K562 (cell line): ENCODE measurements around the gene CHN1. TPM values are rescaled to one million over a fixed set of nuclear protein-coding genes. Genes with fewer than 3 reads are reported as not detected.

ENCODE experiments used
- ATAC-seq: fragments of 200-7000 bp; cut with Tn5 transposase; 3 replicates; pipeline ENCODE4 v1.9.1; 2020; ENCODE audit warnings: moderate library complexity
- BruUV-seq: library from RNA; stranded (reverse); fragments of 400-500 nt; replicated peaks from 2 replicates; lab custom pipeline; 2021; lab: Mats Ljungman, UMichigan
- CTCF ChIA-PET: fragments of 300-600 bp; formaldehyde crosslinking; extraction: SDS; loops from one replicate; lab custom pipeline; 2021; ENCODE audit warnings: low intra/inter-chr PET ratio; lab: Yijun Ruan, JAX
- POLR2A ChIA-PET: fragments of 300-600, 350-650 bp; sonication (Branson Sonifier 250); formaldehyde crosslinking; extraction: SDS; loops from one replicate; lab custom pipeline; 2021; ENCODE audit warnings: antibody characterized with exemption, inconsistent platforms; lab: Yijun Ruan, JAX
- DNase-seq, 4 experiments: peaks; one replicate each; pipeline versions ENCODE4 v3.0.0 to v3.0.0-alpha.2; 2011 to 2018; ENCODE audit warnings: low spot score in 3 of 4, mixed read lengths in 3 of 4; ENCODE audit errors: extremely low read depth in 1 of 4
- FAIRE-seq: peaks from 2 replicates; lab custom pipeline; 2011; peaks lifted over from hg19 to GRCh38; lab: Jason Lieb, UNC
- H2AFZ ChIP-seq: 2 replicates; pipeline ENCODE4 v1.6.0; 2011; ENCODE audit warnings: low read depth, low read length, control low read depth, inconsistent platforms
- H3K27ac ChIP-seq: fragments of 200-600 bp; 3 replicates; pipeline ENCODE4 v1.8.0; 2011; ENCODE audit warnings: low read depth, mild to moderate bottlenecking, control low read depth, inconsistent platforms, low read length, moderate library complexity, mixed read lengths; ENCODE audit errors: extremely low read depth
- H3K27me3 ChIP-seq, 2 experiments: fragments of 300-600 bp in 1 of 2; 2 replicates in 1 of 2; 3 replicates in 1 of 2; pipeline versions ENCODE4 v1.6.0 to v1.8.0; 2011; ENCODE audit warnings: inconsistent platforms in 2 of 2, low read length in 2 of 2, mild to moderate bottlenecking in 1 of 2, mixed read lengths in 1 of 2, moderate library complexity in 1 of 2; ENCODE audit not compliant: control insufficient read depth in 2 of 2, insufficient read depth in 2 of 2
- H3K36me3 ChIP-seq: fragments of 300-600 bp; 3 replicates; pipeline ENCODE4 v1.8.0; 2011; ENCODE audit warnings: mild to moderate bottlenecking, low read length, inconsistent platforms; ENCODE audit not compliant: control insufficient read depth, insufficient read depth
- H3K4me1 ChIP-seq, 2 experiments: fragments of 200-600 bp in 1 of 2; replicated peaks in 1 of 2; 2 replicates in 1 of 2; 3 replicates in 1 of 2; pipeline versions ENCODE4 v1.5.1 to v1.8.0; 2011; ENCODE audit warnings: inconsistent platforms in 2 of 2, low read length in 2 of 2, mild to moderate bottlenecking in 1 of 2, mixed read lengths in 1 of 2, moderate library complexity in 1 of 2; ENCODE audit not compliant: control insufficient read depth in 2 of 2, insufficient read depth in 2 of 2
- H3K4me2 ChIP-seq: 2 replicates; pipeline ENCODE4 v1.6.1; 2011; ENCODE audit warnings: low read length, control low read depth, inconsistent platforms, mixed read lengths; ENCODE audit not compliant: insufficient read depth
- H3K4me3 ChIP-seq: fragments of 200-600 bp; sonication (generic), shearing (Covaris generic); 2 replicates; pipeline ENCODE4 v1.5.1; 2016; ENCODE audit warnings: control low read depth, inconsistent platforms
- H3K79me2 ChIP-seq: fragments of 200-600 bp; 3 replicates; pipeline ENCODE4 v1.8.0; 2011; ENCODE audit warnings: low read length, inconsistent platforms; ENCODE audit not compliant: control insufficient read depth, insufficient read depth
- H3K9ac ChIP-seq, 2 experiments: 2 replicates each; pipeline versions ENCODE4 v1.6.0 to v1.6.1; 2011; ENCODE audit warnings: low read depth in 2 of 2, low read length in 2 of 2, control low read depth in 1 of 2, inconsistent platforms in 1 of 2, mild to moderate bottlenecking in 1 of 2, mixed read lengths in 1 of 2; ENCODE audit not compliant: insufficient read depth in 1 of 2
- H3K9me1 ChIP-seq: one replicate; pipeline ENCODE4 v1.6.0; 2011; ENCODE audit warnings: inconsistent platforms, mild to moderate bottlenecking, low read length, moderate library complexity; ENCODE audit not compliant: control insufficient read depth, insufficient read depth
- H3K9me3 ChIP-seq: replicated peaks from 2 replicates; pipeline ENCODE4 v1.5.1; 2011; ENCODE audit warnings: low read depth, low read length, inconsistent platforms; ENCODE audit not compliant: control insufficient read depth, insufficient read depth
- H4K20me1 ChIP-seq: replicated peaks from 2 replicates; pipeline ENCODE4 v1.6.1; 2011; ENCODE audit warnings: low read length, inconsistent platforms, mixed read lengths; ENCODE audit not compliant: control insufficient read depth, insufficient read depth
- CSDE1 ChIP-seq, 2 experiments: fragments of 450-650 bp; IDR thresholded peaks; 2 replicates each; pipeline ENCODE4 v1.6.1; 2016; ENCODE audit warnings: mild to moderate bottlenecking in 1 of 2
- FOXM1 ChIP-seq, 2 experiments: fragments of 450-650 bp in 1 of 2; sonication (generic) in 1 of 2; formaldehyde crosslinking in 1 of 2; IDR thresholded peaks; 2 replicates each; pipeline versions ENCODE4 v1.6.1 to v1.9.0; 2017 to 2022; ENCODE audit warnings: low read depth in 2 of 2, mild to moderate bottlenecking in 2 of 2, missing genetic modification reagents in 1 of 2, moderate library complexity in 1 of 2
- GATA2 ChIP-seq: sonication (generic); formaldehyde crosslinking; IDR thresholded peaks from 2 replicates; pipeline ENCODE4 v1.4.0; 2020; ENCODE audit warnings: mild to moderate bottlenecking, missing genetic modification reagents
- GTF2E2 ChIP-seq: fragments of 200-800 bp; sonication (Bioruptor generic); IDR thresholded peaks from 2 replicates; pipeline ENCODE4 v1.6.1; 2016; ENCODE audit warnings: missing genetic modification characterization, missing compliant biosample characterization
- HLTF ChIP-seq: fragments of 450-650 bp; IDR thresholded peaks from 2 replicates; pipeline ENCODE4 v1.6.1; 2016
- KAT2B ChIP-seq: IDR thresholded peaks from one replicate; pipeline ENCODE4 v1.6.1; 2012; ENCODE audit warnings: low read depth, mild to moderate bottlenecking, control low read depth, inconsistent platforms, low read length, moderate library complexity
- MITF ChIP-seq: IDR thresholded peaks from 2 replicates; pipeline ENCODE4 v1.6.1; 2014; ENCODE audit warnings: antibody characterized with exemption
- MTA3 ChIP-seq: fragments of 450-650 bp; formaldehyde crosslinking; IDR thresholded peaks from 2 replicates; pipeline ENCODE4 v1.6.1; 2017; ENCODE audit warnings: mild to moderate bottlenecking, borderline replicate concordance
- PHF8 ChIP-seq: fragments of 200-600 bp; sonication (generic); IDR thresholded peaks from 2 replicates; pipeline ENCODE4 v1.6.1; 2012; ENCODE audit warnings: mixed run types, mild to moderate bottlenecking, inconsistent platforms, low read length, moderate library complexity, borderline replicate concordance
- RBM39 ChIP-seq: fragments of 200-400 bp; formaldehyde crosslinking; optimal IDR thresholded peaks from 2 replicates; pipeline ENCODE3; 2018; ENCODE audit warnings: low read depth, low read length
- SUPT5H ChIP-seq: fragments of 450-650 bp; IDR thresholded peaks from 2 replicates; pipeline ENCODE4 v1.6.1; 2016
- TBP ChIP-seq: optimal IDR thresholded peaks from 2 replicates; pipeline ENCODE3; 2011; ENCODE audit warnings: low read depth, low read length, improper control_type of control experiment
- ZBTB1 ChIP-seq: sonication (generic); formaldehyde crosslinking; IDR thresholded peaks from 2 replicates; pipeline ENCODE4 v1.8.1; 2023; ENCODE audit warnings: missing genetic modification reagents, low read depth, mild to moderate bottlenecking, borderline replicate concordance
- ZNF347 ChIP-seq: fragments of 450-650 bp; formaldehyde crosslinking; IDR thresholded peaks from 2 replicates; pipeline ENCODE4 v1.4.0; 2020; ENCODE audit warnings: low read depth, mild to moderate bottlenecking, moderate library complexity
- ZNF398 ChIP-seq: fragments of 250-450 bp; sonication (Bioruptor Pico); IDR thresholded peaks from 2 replicates; pipeline ENCODE4 v1.8.0; 2021; ENCODE audit warnings: moderate library complexity, mild to moderate bottlenecking, inconsistent platforms
- WGBS: fragments of 100-300 bp; shearing (Covaris generic); methylation state at CpG from one replicate; pipeline ENCODE4 v1.1.6; 2016; ENCODE audit warnings: low coverage, mixed read lengths; ENCODE audit not compliant: insufficient coverage; ENCODE audit errors: missing lambda C conversion rate; 5-methylcytosine and 5-hydroxymethylcytosine counted together
- in situ Hi-C: fragments of 300-500 bp; cut with MboI; formaldehyde crosslinking; loops from 4 replicates; pipeline ENCODE4 v1.15.0; 2018; ENCODE audit warnings: inconsistent platforms, mixed read lengths
- intact Hi-C: fragments of 100-400 bp; cut with micrococcal nuclease; formaldehyde crosslinking; loops from 2 replicates; pipeline ENCODE4 v1.14.2; 2022
- polyA plus RNA-seq, 8 experiments: library from polyadenylated mRNA; depleted of rRNA in 4 of 8; stranded (reverse) in 5 of 8; unstranded in 3 of 8; fragments of >200 nt; fragmentation: Nextera tagmentation in 2 of 8; fragmentation: Illumina TruSeq in 1 of 8; extraction: Ambion mirVana in 2 of 8; extraction: Trizol in 1 of 8; gene quantifications; 2 replicates each; pipeline versions ENCODE4 v1.2.1 to v1.2.3, GENCODE V29; 2011 to 2014; ENCODE audit warnings: inconsistent platforms in 1 of 8, missing spikeins in 1 of 8
- total RNA-seq, 7 experiments: library from RNA; depleted of rRNA in 6 of 7; stranded (reverse); fragments of >200 nt in 6 of 7; fragmentation: Illumina TruSeq in 2 of 7; extraction: Trizol in 2 of 7; gene quantifications; 2 replicates each; pipeline versions ENCODE4 v1.2.1 to v1.2.3, GENCODE V29; 2011 to 2021; ENCODE audit warnings: low replicate concordance in 1 of 7

Gene CHN1
- total and polyA plus RNA-seq, 9 of the 15 experiments (the other 6 are each of a cell fraction or from before 2014, with no cell fraction given): 0.17 to 2.0 (median 0.87) TPM

GRCh38 chr2:175011505-175011904, 6.3 kb upstream of the CHN1 start:
- FAIRE-seq (no peak), DNase-seq (no peak), ATAC-seq (no peak)
- H3K4me2 ChIP-seq: no peak overlapping the region
- H3K9ac ChIP-seq: no peak overlapping the region
- H3K79me2 ChIP-seq: no peaks in the 10 kb centered on the region
- ChIA-PET CTCF (no interaction called here), POLR2A (no interaction called here)
- TF ChIP-seq MITF: no peak
- TF ChIP-seq RBM39: no peak
- no peak for TF ChIP-seq ZNF347 (CRISPR knock-in tag)
- no peak for TF ChIP-seq MTA3
- TF ChIP-seq SUPT5H: no peak
- WGBS: 6% methylated on average over 1 of the region's 1 CpG
- no peak overlapping the region for H2AFZ ChIP-seq
- no peaks in the 10 kb centered on the region for H3K4me1 ChIP-seq
- H3K36me3 ChIP-seq: no peaks in the 10 kb centered on the region
- H4K20me1 ChIP-seq: no peaks in the 10 kb centered on the region
- intact Hi-C loops (no loop called here), in situ Hi-C loops (no loop called here)
- peaks cover 7 to 9% of the 10 kb centered on the region in 2 experiments; a peak in 3 of 5 replicates for H3K27me3 ChIP-seq
- no TSS peak for BruUV-seq
- H3K4me3 ChIP-seq: no peak overlapping the region
- no peaks in the 10 kb centered on the region for H3K9me3 ChIP-seq
- H3K27ac ChIP-seq: no peak overlapping the region
- H3K9me1 ChIP-seq: no peaks in the 10 kb centered on the region

- Histone ChIP-seq H3K36me3 (no peaks in the 10 kb centered on the region), H3K27ac (no peak overlapping the region), H2AFZ (no peak overlapping the region), H4K20me1 (no peaks in the 10 kb centered on the region; the same call in 1 of the 2 replicates), H3K4me1 (no peaks in the 10 kb centered on the region), H3K4me2 (no peak overlapping the region), H3K9me1 (no peaks in the 10 kb centered on the region), H3K27me3 (peaks cover 9 to 10% of the 10 kb centered on the region in 2 experiments; a peak in 3 of 5 replicates), H3K9me3 (no peaks in the 10 kb centered on the region), H3K4me3 (no peak overlapping the region), H3K9ac (no peak overlapping the region), H3K79me2 (no peaks in the 10 kb centered on the region)
- intact Hi-C loops (no loop called here), in situ Hi-C loops (no loop called here)
- DNase-seq (no peak), ATAC-seq (no peak), FAIRE-seq (no peak)
- BruUV-seq: no TSS peak
- CTCF ChIA-PET: no interaction called here
- POLR2A ChIA-PET: no interaction called here
- WGBS: 0% methylated on average over 1 of the region's 1 CpG
- TF ChIP-seq CSDE1 (IDR thresholded peaks at IDR 0.05): no peak
- TF ChIP-seq HLTF: no peak
- TF ChIP-seq GTF2E2 (tag): no peak
- no peak for TF ChIP-seq GATA2 (CRISPR knock-in tag)
- no peak for TF ChIP-seq KAT2B
- no peak for TF ChIP-seq ZNF398 (CRISPR knock-in tag)
- no peak for TF ChIP-seq TBP
- TF ChIP-seq ZBTB1 (CRISPR knock-in tag): no peak
- TF ChIP-seq PHF8: no peak
- TF ChIP-seq FOXM1 (IDR thresholded peaks at IDR 0.05; ENCODE audit: low read depth): no peak
- TF ChIP-seq FOXM1 (CRISPR knock-in tag; IDR thresholded peaks at IDR 0.05; ENCODE audit: low read depth): no peak
Observed at GRCh38 chr2:175010848-175011254, 5.7 kb upstream of the CHN1 start.
